ENCODE measurements around the gene CRELD1. TPM values are rescaled to one million over a fixed set of nuclear protein-coding genes. Genes with fewer than 3 reads are reported as not detected.
"Not testable (repeated sequence)": the region's sequence is repeated elsewhere in the genome, so short reads cannot be mapped to it uniquely, and the experiment has no call there.

Gene CRELD1
- total and polyA plus RNA-seq, 2 of the 13 experiments (the other 11 are each of a cell fraction or from before 2014, with no cell fraction given), result 27.1 to 61.9 TPM

DNA sequence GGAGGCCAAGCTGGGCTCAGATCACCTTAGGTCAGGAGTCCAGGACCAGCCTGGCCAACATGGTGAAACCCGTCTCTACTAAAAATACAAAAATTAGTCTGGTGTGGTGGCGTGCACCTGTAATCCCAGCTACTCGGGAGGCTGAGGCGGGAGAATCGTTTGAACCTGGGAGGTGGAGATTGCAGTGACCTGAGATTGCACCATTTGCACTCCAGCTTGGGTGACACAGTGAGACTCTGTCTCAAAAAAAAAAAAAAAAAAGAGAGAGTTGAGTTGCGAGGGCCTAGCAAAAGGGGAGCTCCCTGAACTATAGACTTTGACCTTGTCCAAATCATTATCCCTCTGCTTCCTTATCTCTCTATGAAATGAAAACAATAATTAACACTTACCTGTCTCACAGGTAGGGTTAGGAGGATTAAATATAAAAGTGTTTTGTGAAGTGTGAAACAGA is 32.6 kb upstream of the CRELD1 start (continued):
- TF ChIP-seq, protein P1, sequence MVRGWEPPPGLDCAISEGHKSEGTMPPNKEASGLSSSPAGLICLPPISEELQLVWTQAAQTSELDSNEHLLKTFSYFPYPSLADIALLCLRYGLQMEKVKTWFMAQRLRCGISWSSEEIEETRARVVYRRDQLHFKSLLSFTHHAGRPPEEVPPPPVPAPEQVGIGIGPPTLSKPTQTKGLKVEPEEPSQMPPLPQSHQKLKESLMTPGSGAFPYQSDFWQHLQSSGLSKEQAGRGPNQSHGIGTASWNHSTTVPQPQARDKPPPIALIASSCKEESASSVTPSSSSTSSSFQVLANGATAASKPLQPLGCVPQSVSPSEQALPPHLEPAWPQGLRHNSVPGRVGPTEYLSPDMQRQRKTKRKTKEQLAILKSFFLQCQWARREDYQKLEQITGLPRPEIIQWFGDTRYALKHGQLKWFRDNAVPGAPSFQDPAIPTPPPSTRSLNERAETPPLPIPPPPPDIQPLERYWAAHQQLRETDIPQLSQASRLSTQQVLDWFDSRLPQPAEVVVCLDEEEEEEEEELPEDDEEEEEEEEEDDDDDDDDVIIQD (CRISPR knock-in tag; IDR thresholded peaks at IDR 0.05; ENCODE audit: low read depth), result 0 out of 2 replicates have a peak, but pooled peaks have one; percentile 38
- TF ChIP-seq, protein P2, sequence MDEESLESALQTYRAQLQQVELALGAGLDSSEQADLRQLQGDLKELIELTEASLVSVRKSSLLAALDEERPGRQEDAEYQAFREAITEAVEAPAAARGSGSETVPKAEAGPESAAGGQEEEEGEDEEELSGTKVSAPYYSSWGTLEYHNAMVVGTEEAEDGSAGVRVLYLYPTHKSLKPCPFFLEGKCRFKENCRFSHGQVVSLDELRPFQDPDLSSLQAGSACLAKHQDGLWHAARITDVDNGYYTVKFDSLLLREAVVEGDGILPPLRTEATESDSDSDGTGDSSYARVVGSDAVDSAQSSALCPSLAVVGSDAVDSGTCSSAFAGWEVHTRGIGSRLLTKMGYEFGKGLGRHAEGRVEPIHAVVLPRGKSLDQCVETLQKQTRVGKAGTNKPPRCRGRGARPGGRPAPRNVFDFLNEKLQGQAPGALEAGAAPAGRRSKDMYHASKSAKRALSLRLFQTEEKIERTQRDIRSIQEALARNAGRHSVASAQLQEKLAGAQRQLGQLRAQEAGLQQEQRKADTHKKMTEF (CRISPR knock-in tag; IDR thresholded peaks at IDR 0.05), result peak; percentile 81
- peak; percentile 46; the same call in 1 of the 2 replicates for TF ChIP-seq PITX1 (CRISPR knock-in tag; IDR thresholded peaks at IDR 0.05)
- TF ChIP-seq LCORL, SOX13, SOX6 (IDR thresholded peaks at IDR 0.05): not testable (repeated sequence)
- peak; percentile 45; the same call in 1 of the 2 replicates for TF ChIP-seq LCORL (CRISPR knock-in tag; IDR thresholded peaks at IDR 0.05)
- peak; percentile 37; the same call in 1 of the 2 replicates for TF ChIP-seq JUNB (CRISPR knock-in tag; IDR thresholded peaks at IDR 0.05; ENCODE audit: borderline replicate concordance)
- peak; percentile 81; the same call in 1 of the 2 replicates for TF ChIP-seq GATAD2A (CRISPR knock-in tag; IDR thresholded peaks at IDR 0.05)
- TF ChIP-seq RARA (CRISPR knock-in tag; IDR thresholded peaks at IDR 0.05), result peak; percentile 81
- TF ChIP-seq SOX5 (CRISPR knock-in tag; IDR thresholded peaks at IDR 0.05; ENCODE audit: borderline replicate concordance), result peak; percentile 50; the same call in 1 of the 2 replicates
- TF ChIP-seq ELF3 (CRISPR knock-in tag; IDR thresholded peaks at IDR 0.05), result peak; percentile 81
- TF ChIP-seq, protein P3, sequence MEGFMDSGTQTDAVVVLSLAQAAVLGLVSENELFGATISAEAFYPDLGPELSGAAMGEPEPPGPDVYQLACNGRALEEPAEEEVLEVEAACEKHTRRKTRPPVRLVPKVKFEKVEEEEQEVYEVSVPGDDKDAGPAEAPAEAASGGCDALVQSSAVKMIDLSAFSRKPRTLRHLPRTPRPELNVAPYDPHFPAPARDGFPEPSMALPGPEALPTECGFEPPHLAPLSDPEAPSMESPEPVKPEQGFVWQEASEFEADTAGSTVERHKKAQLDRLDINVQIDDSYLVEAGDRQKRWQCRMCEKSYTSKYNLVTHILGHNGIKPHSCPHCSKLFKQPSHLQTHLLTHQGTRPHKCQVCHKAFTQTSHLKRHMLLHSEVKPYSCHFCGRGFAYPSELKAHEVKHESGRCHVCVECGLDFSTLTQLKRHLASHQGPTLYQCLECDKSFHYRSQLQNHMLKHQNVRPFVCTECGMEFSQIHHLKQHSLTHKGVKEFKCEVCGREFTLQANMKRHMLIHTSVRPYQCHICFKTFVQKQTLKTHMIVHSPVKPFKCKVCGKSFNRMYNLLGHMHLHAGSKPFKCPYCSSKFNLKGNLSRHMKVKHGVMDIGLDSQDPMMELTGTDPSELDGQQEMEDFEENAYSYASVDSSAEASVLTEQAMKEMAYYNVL (CRISPR knock-in tag; IDR thresholded peaks at IDR 0.05; ENCODE audit: borderline replicate concordance), result peak; percentile 38; the same call in 1 of the 2 replicates
- peak in 1 of 2 experiments; percentile 60; a peak in 2 of 4 replicates for TF ChIP-seq SOX13 (CRISPR knock-in tag; conservative IDR thresholded peaks at IDR 0.05 in 1 of 2, IDR thresholded peaks at IDR 0.05 in 1 of 2)
- peak; percentile 70; the same call in 1 of the 2 replicates for TF ChIP-seq ZNF121 (CRISPR knock-in tag; IDR thresholded peaks at IDR 0.05)
- TF ChIP-seq NR2F6 (IDR thresholded peaks at IDR 0.05), result peak; percentile 83
- peak; percentile 87 for TF ChIP-seq NR2F6 (CRISPR knock-in tag; IDR thresholded peaks at IDR 0.05)
- peak; percentile 79; the same call in 1 of the 2 replicates for TF ChIP-seq ZNF292 (CRISPR knock-in tag; IDR thresholded peaks at IDR 0.05; ENCODE audit: borderline replicate concordance, low read depth)
- peak; percentile 49; the same call in 1 of the 2 replicates for TF ChIP-seq HOXD1 (CRISPR knock-in tag; IDR thresholded peaks at IDR 0.05)
- 0 out of 2 replicates have a peak, but pooled peaks have one; percentile 77 for TF ChIP-seq ZNF788 (CRISPR knock-in tag; IDR thresholded peaks at IDR 0.05; ENCODE audit: borderline replicate concordance)
- peak; percentile 76; the same call in 1 of the 2 replicates for TF ChIP-seq CEBPB (IDR thresholded peaks at IDR 0.05; ENCODE audit: borderline replicate concordance, low read depth, low read length)
- TF ChIP-seq ZNF589 (CRISPR knock-in tag; conservative IDR thresholded peaks at IDR 0.05), result 0 out of 2 replicates have a peak, but pooled peaks have one; percentile 12
- 0 out of 2 replicates have a peak, but pooled peaks have one; percentile 13 for TF ChIP-seq ZNF205 (CRISPR knock-in tag; IDR thresholded peaks at IDR 0.05)
- peak; percentile 17; the same call in 1 of the 2 replicates for TF ChIP-seq CREB1 (IDR thresholded peaks at IDR 0.05)
- TF ChIP-seq CREB1 (CRISPR knock-in tag; IDR thresholded peaks at IDR 0.05), result peak; percentile 69
- TF ChIP-seq TRIM24 (CRISPR knock-in tag; IDR thresholded peaks at IDR 0.05), result peak; percentile 79; the same call in 1 of the 2 replicates
- TF ChIP-seq SOX6 (CRISPR knock-in tag; IDR thresholded peaks at IDR 0.05), result peak; percentile 78
- peak; percentile 29 for TF ChIP-seq SKI (IDR thresholded peaks at IDR 0.05; ENCODE audit: partially characterized antibody)
- peak; percentile 100 for TF ChIP-seq RCOR2 (CRISPR knock-in tag; IDR thresholded peaks at IDR 0.05)
- TF ChIP-seq ADNP (CRISPR knock-in tag; IDR thresholded peaks at IDR 0.05), result peak; percentile 99
